COLO668 (cell line): Measurements from ENCODE around the gene GM2A.
"Not testable (repeated sequence)": the region's sequence is repeated elsewhere in the genome, so short reads cannot be mapped to it uniquely, and the experiment has no call there.

Source experiments
- DNase-seq: peaks from one replicate; lab custom pipeline; 2025; ENCODE audit not compliant: unreplicated experiment; lab: John Stamatoyannopoulos, UW

Gene GM2A

GRCh38 chr5:151251001-151251551 lies 1.9 kb upstream of the GM2A start:
- no peak for DNase-seq

DNA sequence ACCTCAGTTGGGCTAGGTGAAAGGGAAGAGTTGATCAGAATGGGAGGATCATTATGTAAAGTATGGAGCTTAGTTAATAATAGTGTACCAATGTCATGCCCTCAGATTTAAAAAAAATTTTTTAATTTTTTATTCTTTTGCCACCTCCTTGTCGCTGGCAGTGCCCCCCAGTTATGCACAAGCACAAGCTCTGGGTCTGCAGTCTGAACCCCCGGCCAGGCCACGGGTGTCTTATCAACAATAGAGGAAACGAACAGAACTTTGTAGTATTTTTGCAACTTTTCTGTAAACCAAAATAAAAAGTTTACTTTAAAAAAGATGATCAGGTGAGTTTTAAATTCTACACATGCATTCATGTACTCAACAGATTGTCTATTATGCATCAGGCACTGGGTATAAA lies 1.4 kb upstream of the GM2A start:
- DNase-seq, result no peak

DNA sequence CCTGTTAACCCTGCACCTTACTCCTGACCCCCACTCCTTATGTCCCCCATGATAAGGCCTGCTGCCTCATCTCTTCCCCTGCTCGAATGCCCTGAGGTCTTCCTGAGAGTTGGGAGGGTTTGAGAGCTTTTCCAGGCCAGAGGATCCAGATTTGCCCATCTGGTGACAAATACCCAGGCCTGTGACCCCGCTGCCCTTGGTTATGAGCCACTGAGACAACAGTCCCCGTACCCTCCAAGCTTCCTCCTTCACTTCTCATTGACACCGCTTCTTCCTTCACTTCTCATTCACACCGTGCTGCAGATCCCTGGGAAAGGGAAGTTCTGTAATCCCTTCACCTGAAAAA lies 593 bp downstream of the GM2A start:
- no peak for DNase-seq

GRCh38 chr5:151254556-151254955 lies 1.6 kb downstream of the GM2A start:
- DNase-seq, result no peak

GRCh38 chr5:151254990-151255389 lies 2.0 kb downstream of the GM2A start:
- not testable (repeated sequence) for DNase-seq

GRCh38 chr5:151255621-151256286 lies 2.8 kb downstream of the GM2A start:
- DNase-seq, result no peak

- DNase-seq, result no peak
These were observed 4.8 kb downstream of the GM2A start for GRCh38 chr5:151257731-151258181.

GRCh38 chr5:151258201-151258611 lies 5.2 kb downstream of the GM2A start:
- DNase-seq, result no peak

DNA sequence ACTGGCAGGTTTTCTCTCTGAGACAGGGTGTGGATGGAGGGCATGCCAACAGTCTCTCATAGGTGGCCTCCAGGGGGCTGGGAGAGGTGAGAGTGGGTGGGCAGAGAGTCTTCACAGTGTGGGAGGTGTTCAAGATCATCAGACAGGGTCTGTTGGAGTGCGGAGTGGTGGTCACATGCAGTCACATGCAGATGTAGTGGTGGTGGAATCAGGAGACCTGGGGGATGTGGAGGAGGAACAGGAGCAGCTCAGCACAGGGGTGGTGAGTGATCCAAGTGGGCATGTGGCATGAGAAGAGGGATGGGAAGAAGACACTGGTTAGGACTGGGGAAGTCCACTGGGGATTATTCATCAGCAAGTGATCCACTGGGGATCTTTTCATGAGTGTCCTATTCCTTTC lies 5.8 kb downstream of the GM2A start:
- no peak for DNase-seq

GRCh38 chr5:151259931-151260330 lies 6.9 kb downstream of the GM2A start:
- DNase-seq, result no peak

DNA sequence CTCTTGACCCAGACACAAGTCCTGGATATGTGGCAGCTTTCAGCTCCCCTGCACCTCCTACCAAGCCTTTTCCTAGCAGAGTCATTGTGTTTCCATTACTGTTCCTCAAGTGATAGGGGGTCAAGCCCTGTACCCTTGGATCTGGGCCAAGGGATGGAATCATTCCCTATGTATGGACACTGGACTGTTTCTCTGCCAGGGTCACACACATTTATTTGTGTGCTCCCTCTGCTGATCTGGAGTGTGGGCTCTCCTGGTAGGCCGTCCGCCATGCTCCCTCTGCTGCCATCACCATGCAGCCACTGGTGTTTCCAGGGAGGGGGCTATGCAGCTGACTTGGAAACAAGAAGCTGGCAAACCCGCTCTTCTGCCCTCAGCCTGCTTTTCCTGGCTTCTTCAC lies 9.5 kb downstream of the GM2A start:
- DNase-seq, result no peak

DNA sequence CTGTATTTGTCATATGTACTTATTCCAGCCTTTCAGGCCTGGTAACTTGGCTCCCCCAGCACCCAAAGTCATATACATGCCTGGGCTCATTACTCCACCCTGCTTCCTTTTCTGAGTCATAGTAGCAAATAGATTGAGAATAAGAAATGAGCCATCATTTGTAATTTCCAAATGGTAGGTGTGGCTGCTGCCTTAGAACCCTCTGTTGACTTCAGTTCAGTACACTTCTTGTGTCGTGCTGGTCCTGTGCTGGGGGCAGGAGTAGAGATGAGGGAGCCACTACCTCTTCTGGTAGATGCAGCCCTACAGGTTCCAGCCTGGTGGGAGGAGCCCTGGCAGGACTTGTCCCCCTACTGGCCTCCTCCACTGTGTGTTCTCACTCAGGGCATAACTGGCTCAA lies 11.1 kb downstream of the GM2A start:
- DNase-seq, result no peak

- no peak for DNase-seq
These were observed 14.7 kb downstream of the GM2A start for GRCh38 chr5:151267491-151268260.

GRCh38 chr5:151270599-151270998 lies 17.6 kb downstream of the GM2A start:
- no peak for DNase-seq

GRCh38 chr5:151271336-151271735 lies 18.4 kb downstream of the GM2A start:
- DNase-seq, result no peak

GRCh38 chr5:151274666-151275065 lies 21.7 kb downstream of the GM2A start:
- no peak for DNase-seq

GRCh38 chr5:151275803-151276202 lies 22.8 kb downstream of the GM2A start:
- DNase-seq, result no peak

GRCh38 chr5:151278845-151279244 lies 25.9 kb downstream of the GM2A start:
- no peak for DNase-seq

DNA sequence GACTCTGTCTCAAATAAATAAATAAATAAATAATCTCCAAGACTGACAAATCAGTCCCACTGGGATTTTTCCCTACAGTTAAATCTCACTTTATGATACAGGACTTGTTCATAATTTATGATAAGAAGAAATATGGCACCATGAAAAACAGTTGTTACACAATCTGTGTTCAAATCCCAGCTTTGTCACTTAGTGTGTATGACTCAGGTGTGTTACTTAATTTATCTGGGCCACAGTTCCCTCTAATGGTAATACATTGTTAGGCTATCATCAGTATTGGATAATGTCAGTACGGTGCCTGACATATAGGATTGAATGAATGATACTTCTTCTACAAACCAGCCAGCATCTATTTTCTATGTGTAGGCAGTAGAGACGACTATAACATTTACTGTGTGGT lies 27.5 kb downstream of the GM2A start:
- DNase-seq, result no peak

- no peak for DNase-seq
These were observed 28.1 kb downstream of the GM2A start for GRCh38 chr5:151281001-151281639.

DNA sequence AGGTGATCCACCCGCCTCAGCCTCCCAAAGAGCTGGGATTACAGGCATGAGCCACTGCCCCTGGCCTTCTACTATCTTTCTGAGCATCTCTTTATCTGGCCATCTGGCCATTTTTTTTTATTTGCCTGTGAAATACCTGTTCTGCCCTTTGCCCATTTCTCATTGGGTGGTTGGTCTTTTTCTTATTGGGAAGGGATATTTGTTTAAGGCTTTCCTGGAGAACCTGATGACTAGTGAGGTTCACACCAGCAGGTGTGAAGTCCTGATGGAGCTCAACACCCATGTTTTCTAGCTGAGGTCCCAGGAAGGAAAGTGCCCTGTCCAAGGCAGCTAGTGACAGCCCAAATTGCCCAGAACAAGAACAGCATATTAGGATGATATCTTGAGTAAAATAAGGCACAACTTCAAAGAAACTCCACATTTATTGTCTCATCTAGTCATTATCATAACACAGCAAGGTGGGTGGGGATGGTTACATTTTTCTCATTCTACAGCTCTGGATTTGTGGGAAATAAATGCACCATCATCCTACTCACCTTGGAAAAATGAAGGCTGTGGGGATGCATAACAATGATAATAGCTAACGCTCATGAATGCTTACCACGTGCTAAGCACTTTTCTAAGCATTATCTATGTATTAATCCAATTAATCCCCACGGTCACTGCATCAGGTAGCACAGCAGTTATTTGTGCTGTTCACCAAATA lies 30.3 kb downstream of the GM2A start:
- no peak for DNase-seq
